ENCODE data around the gene NRP2. TPM values are rescaled to one million over a fixed set of nuclear protein-coding genes. Genes with fewer than 3 reads are reported as not detected.

Gene NRP2
- total and polyA plus RNA-seq, 2 experiments from 2014 or later = 61.0 to 79.2 TPM

DNA sequence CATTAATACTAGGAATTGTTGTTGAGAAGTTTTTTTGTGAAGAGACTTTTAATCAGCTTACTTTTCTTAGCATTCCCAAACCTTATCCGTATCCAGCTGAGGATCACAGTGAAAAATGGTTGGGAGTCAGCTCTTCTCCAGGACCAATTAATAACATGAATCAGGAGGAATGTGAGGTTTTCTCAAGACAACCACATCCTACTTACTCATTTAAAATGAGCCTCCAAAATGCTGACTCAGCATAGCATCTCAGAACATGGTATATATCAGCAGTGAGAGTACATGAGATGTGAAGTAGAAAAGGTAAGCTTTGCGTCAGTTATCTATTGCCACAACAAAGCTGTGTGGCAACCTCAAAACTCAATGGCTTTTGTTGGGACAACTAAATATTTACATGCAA lies 140.3 kb downstream of the NRP2 start:
- 91% methylated on average over 2 of the region's 2 CpGs for WGBS (ENCODE audit: low lambda C conversion rate, missing lambda C conversion rate)
- Histone ChIP-seq H3K27me3 (no peaks in the 10 kb centered on the region), H3K4me1 (ENCODE audit: insufficient read depth) (no peaks in the 10 kb centered on the region), H3K4me3 (no peak overlapping the region), H3K9me3 (ENCODE audit: low read depth) (no peaks in the 10 kb centered on the region), H3K9me2 (replicated peaks; ENCODE audit: insufficient read depth) (no peaks in the 10 kb centered on the region), H3K79me2 (no peaks in the 10 kb centered on the region), H3K4me2 (no peak overlapping the region), H3K36me3 (replicated peaks; ENCODE audit: insufficient read depth, low read depth) (no peaks in the 10 kb centered on the region), H2AFZ (no peak overlapping the region), H4K20me1 (ENCODE audit: insufficient read depth, poor library complexity, severe bottlenecking) (no peaks in the 10 kb centered on the region), H3K27ac (no peak overlapping the region)
- DNase-seq (ENCODE audit: low spot score) = no peak
- TF ChIP-seq EZH2 (IDR thresholded peaks at IDR 0.05; ENCODE audit: borderline replicate concordance) (no peak), EZH2phosphoT487 (IDR thresholded peaks at IDR 0.05; ENCODE audit: low read depth, severe bottlenecking, unreplicated experiment) (no peak)
- TF ChIP-seq, protein P1, sequence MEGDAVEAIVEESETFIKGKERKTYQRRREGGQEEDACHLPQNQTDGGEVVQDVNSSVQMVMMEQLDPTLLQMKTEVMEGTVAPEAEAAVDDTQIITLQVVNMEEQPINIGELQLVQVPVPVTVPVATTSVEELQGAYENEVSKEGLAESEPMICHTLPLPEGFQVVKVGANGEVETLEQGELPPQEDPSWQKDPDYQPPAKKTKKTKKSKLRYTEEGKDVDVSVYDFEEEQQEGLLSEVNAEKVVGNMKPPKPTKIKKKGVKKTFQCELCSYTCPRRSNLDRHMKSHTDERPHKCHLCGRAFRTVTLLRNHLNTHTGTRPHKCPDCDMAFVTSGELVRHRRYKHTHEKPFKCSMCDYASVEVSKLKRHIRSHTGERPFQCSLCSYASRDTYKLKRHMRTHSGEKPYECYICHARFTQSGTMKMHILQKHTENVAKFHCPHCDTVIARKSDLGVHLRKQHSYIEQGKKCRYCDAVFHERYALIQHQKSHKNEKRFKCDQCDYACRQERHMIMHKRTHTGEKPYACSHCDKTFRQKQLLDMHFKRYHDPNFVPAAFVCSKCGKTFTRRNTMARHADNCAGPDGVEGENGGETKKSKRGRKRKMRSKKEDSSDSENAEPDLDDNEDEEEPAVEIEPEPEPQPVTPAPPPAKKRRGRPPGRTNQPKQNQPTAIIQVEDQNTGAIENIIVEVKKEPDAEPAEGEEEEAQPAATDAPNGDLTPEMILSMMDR (IDR thresholded peaks at IDR 0.05; ENCODE audit: poor library complexity) = no peak

DNA sequence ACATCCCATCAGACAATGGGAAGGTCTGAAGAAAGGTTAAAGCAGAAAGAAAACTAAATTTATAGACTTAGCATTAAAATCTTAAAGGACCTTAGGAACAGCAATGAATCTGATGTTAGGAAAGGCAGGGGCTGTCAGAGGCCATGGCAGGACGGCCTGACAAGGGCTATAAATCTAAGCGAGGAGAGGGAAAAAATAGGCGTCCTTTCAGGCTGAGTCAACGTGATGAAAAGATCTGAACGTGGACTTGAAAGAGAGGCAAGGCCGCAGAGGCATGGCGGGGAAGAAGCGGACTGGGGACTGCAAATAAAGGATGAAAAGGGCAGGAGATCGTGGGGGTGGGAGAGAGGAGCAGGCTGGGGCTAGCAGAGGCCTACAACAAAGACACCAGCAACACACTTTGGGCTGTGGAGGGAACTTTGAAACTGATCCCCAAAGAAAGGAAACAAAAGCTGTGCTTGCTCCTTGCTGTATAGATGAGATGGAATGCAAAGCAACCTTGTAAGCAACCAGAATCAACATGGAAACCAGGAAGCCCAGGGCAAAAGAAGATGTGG lies 145.6 kb downstream of the NRP2 start:
- H3K4me2 ChIP-seq = no peak overlapping the region
- H4K20me1 ChIP-seq (ENCODE audit: insufficient read depth, poor library complexity, severe bottlenecking) = no peaks in the 10 kb centered on the region
- no peak overlapping the region for H3K27ac ChIP-seq
- H3K36me3 ChIP-seq (replicated peaks; ENCODE audit: insufficient read depth, low read depth) = no peaks in the 10 kb centered on the region
- TF ChIP-seq EZH2phosphoT487 (IDR thresholded peaks at IDR 0.05; ENCODE audit: low read depth, severe bottlenecking, unreplicated experiment) (no peak), EZH2 (IDR thresholded peaks at IDR 0.05; ENCODE audit: borderline replicate concordance) (no peak)
- TF ChIP-seq, protein P1 (IDR thresholded peaks at IDR 0.05; ENCODE audit: poor library complexity) = no peak
- no peaks in the 10 kb centered on the region for H3K79me2 ChIP-seq
- no peak overlapping the region for H3K4me3 ChIP-seq
- no peaks in the 10 kb centered on the region for H3K9me2 ChIP-seq (replicated peaks; ENCODE audit: insufficient read depth)
- DNase-seq (ENCODE audit: low spot score) = no peak
- H3K4me1 ChIP-seq (ENCODE audit: insufficient read depth) = no peaks in the 10 kb centered on the region
- 45% methylated on average over 9 of the region's 9 CpGs for WGBS (ENCODE audit: low lambda C conversion rate, missing lambda C conversion rate)
- no peaks in the 10 kb centered on the region for H3K9me3 ChIP-seq (ENCODE audit: low read depth)
- H2AFZ ChIP-seq = peak overlapping the region; percentile 15
- H3K27me3 ChIP-seq = no peaks in the 10 kb centered on the region

DNA sequence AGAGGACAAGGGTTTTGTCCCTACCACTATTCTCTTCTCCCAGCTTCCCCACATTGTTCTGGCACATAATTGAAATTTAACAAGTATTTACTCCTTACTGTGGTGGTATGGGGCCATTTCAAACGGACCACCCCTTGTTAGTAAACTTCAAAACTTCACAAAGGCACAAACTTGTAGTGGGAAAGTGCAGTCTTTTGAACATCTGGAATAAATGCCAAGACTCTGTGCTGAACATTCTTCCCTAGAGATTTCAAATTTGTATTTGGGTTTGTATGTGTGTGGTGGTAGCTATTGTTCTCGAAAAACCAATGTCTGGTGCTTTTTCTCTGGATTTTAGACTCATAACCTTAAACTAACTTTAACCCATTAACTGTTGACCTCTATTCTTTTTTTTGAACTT lies 151.6 kb downstream of the NRP2 start:
- H3K79me2 ChIP-seq = no peaks in the 10 kb centered on the region
- WGBS (ENCODE audit: low lambda C conversion rate, missing lambda C conversion rate) = 60% methylated on average over 2 of the region's 2 CpGs
- H3K4me3 ChIP-seq = no peak overlapping the region
- H3K4me2 ChIP-seq = no peak overlapping the region
- no peaks in the 10 kb centered on the region for H3K27me3 ChIP-seq
- H3K4me1 ChIP-seq (ENCODE audit: insufficient read depth) = peaks cover 27% of the 10 kb centered on the region
- peak overlapping the region; percentile 47 for H3K27ac ChIP-seq
- no peaks in the 10 kb centered on the region for H3K9me3 ChIP-seq (ENCODE audit: low read depth)
- H3K9me2 ChIP-seq (replicated peaks; ENCODE audit: insufficient read depth) = no peaks in the 10 kb centered on the region
- no peak overlapping the region for H2AFZ ChIP-seq
- TF ChIP-seq, protein P1 (IDR thresholded peaks at IDR 0.05; ENCODE audit: poor library complexity) = no peak
- TF ChIP-seq EZH2 (IDR thresholded peaks at IDR 0.05; ENCODE audit: borderline replicate concordance) (no peak), EZH2phosphoT487 (IDR thresholded peaks at IDR 0.05; ENCODE audit: low read depth, severe bottlenecking, unreplicated experiment) (no peak)
- no peaks in the 10 kb centered on the region for H4K20me1 ChIP-seq (ENCODE audit: insufficient read depth, poor library complexity, severe bottlenecking)
- DNase-seq (ENCODE audit: low spot score) = no peak
- H3K36me3 ChIP-seq (replicated peaks; ENCODE audit: insufficient read depth, low read depth) = no peaks in the 10 kb centered on the region
